OCI-LY7 (cell line): Measurements from ENCODE around the gene CDC42BPA. TPM values are rescaled to one million over a fixed set of nuclear protein-coding genes. Genes with fewer than 3 reads are reported as not detected.
A peak's percentile ranks its signal among the peaks of the same experiment; 100 is the strongest.
"Not testable (repeated sequence)": the region's sequence is repeated elsewhere in the genome, so short reads cannot be mapped to it uniquely, and the experiment has no call there.

Experiments used
- BruUV-seq: library from RNA; stranded (reverse); fragments of 400-500 nt; replicated peaks from 2 replicates; lab custom pipeline; 2021; lab: Mats Ljungman, UMichigan
- CTCF ChIA-PET: fragments of 300-600 bp; sonication (Branson Sonifier 250); formaldehyde crosslinking; loops from one replicate; lab custom pipeline; 2022; ENCODE audit warnings: antibody characterized with exemption; ENCODE audit not compliant: unreplicated experiment; lab: Charles Lee
- POLR2A ChIA-PET: fragments of 300-600 bp; sonication (Branson Sonifier 250); formaldehyde crosslinking; loops from one replicate; lab custom pipeline; 2022; ENCODE audit warnings: antibody characterized with exemption; lab: Charles Lee
- DNase-seq: peaks from one replicate; pipeline ENCODE4 v3.0.0-alpha.2; 2015; ENCODE audit warnings: low spot score
- H2AFZ ChIP-seq: fragments of 200-600 bp; sonication (generic), shearing (Covaris generic); 2 replicates; pipeline ENCODE4 v1.6.1; 2014; ENCODE audit warnings: mild to moderate bottlenecking, antibody characterized with exemption, low read length, moderate library complexity
- H3K27ac ChIP-seq: fragments of 200-600 bp; sonication (generic); 2 replicates; pipeline ENCODE4 v1.5.1; 2014; ENCODE audit warnings: mixed run types, low read depth, mild to moderate bottlenecking, moderate library complexity, low read length, inconsistent platforms; ENCODE audit not compliant: poor library complexity, severe bottlenecking
- H3K36me3 ChIP-seq: fragments of 200-600 bp; sonication (generic); 2 replicates; pipeline ENCODE4 v1.6.1; 2014; ENCODE audit warnings: mild to moderate bottlenecking, antibody characterized with exemption, low read length, moderate library complexity, mixed read lengths; ENCODE audit not compliant: insufficient read depth
- H3K4me1 ChIP-seq: fragments of 200-600 bp; sonication (generic); 2 replicates; pipeline ENCODE4 v1.5.1; 2014; ENCODE audit warnings: mild to moderate bottlenecking, low read length; ENCODE audit not compliant: insufficient read depth, poor library complexity, severe bottlenecking
- H3K4me2 ChIP-seq: fragments of 200-600 bp; sonication (generic); 2 replicates; pipeline ENCODE4 v1.6.1; 2014; ENCODE audit warnings: mild to moderate bottlenecking, low read length
- H3K4me3 ChIP-seq: fragments of 200-600 bp; sonication (generic); 2 replicates; pipeline ENCODE4 v1.5.1; 2014; ENCODE audit warnings: mild to moderate bottlenecking, low read depth, low read length; ENCODE audit not compliant: poor library complexity, severe bottlenecking
- H3K79me2 ChIP-seq: fragments of 200-600 bp; sonication (generic); 2 replicates; pipeline ENCODE4 v1.6.1; 2016; ENCODE audit warnings: low read depth, mild to moderate bottlenecking, low read length, moderate library complexity, mixed read lengths; ENCODE audit not compliant: insufficient read depth
- H3K9me2 ChIP-seq: fragments of 200-600 bp; sonication (generic); 2 replicates; pipeline ENCODE4 v1.6.1; 2016; ENCODE audit warnings: mild to moderate bottlenecking, low read length, mixed read lengths; ENCODE audit not compliant: insufficient read depth
- H3K9me3 ChIP-seq: fragments of 200-600 bp; sonication (generic); 2 replicates; pipeline ENCODE4 v1.6.1; 2014; ENCODE audit warnings: mild to moderate bottlenecking, mixed run types, low read length, mixed read lengths
- H4K20me1 ChIP-seq: fragments of 200-600 bp; sonication (generic); 2 replicates; pipeline ENCODE4 v1.6.1; 2014; ENCODE audit warnings: mild to moderate bottlenecking, antibody characterized with exemption, low read length, moderate library complexity, mixed read lengths; ENCODE audit not compliant: insufficient read depth
- CTCF ChIP-seq: fragments of 200-600 bp; sonication (generic); conservative IDR thresholded peaks from 2 replicates; pipeline ENCODE4 v1.5.1; 2014; ENCODE audit warnings: mild to moderate bottlenecking, antibody characterized with exemption, low read length, moderate library complexity, mixed read lengths
- EZH2phosphoT487 ChIP-seq: fragments of 200-600 bp; sonication (generic); IDR thresholded peaks from 2 replicates; pipeline ENCODE4 v1.6.1; 2018; ENCODE audit warnings: low read depth, borderline replicate concordance, mild to moderate bottlenecking, mixed run types, antibody characterized with exemption, low read length, moderate library complexity, mixed read lengths
- intact Hi-C: fragments of 100-400 bp; cut with micrococcal nuclease; formaldehyde crosslinking; loops from one replicate; pipeline ENCODE4 v1.10.0; 2022; ENCODE audit not compliant: unreplicated experiment
- total RNA-seq, 2 experiments: library from RNA; depleted of rRNA in 1 of 2; stranded (reverse); fragments of >200 nt in 1 of 2; shearing (Covaris generic) in 1 of 2; gene quantifications; 2 replicates each; pipeline ENCODE4 v1.2.3, GENCODE V29; 2014 to 2022

Gene CDC42BPA
- total RNA-seq, 2 experiments from 2014 or later = not detected

DNA sequence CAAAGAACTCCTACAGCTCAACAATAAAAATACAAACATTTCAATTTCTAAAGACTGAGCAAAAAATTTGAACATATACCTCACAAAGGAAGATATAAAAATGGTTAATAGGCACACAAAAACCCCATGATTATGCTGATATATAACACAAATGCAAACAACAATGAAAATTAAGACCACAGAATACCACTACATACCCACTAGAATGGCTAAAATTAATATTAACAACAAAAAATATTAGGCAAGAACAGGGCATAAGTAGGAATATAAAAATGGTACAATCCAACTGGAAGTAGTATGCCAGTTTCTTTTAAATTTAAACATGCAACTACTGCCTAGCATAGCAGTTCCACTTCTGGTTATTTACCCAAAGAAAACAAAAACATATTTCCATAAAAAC lies 77.3 kb downstream of the CDC42BPA start:
- Histone ChIP-seq H3K9me3 (no peaks in the 10 kb centered on the region), H3K36me3 (no peaks in the 10 kb centered on the region), H4K20me1 (no peaks in the 10 kb centered on the region), H3K4me2 (no peak overlapping the region), H3K4me3 (no peak overlapping the region), H2AFZ (no peak overlapping the region), H3K9me2 (no peaks in the 10 kb centered on the region), H3K4me1 (no peaks in the 10 kb centered on the region), H3K79me2 (no peaks in the 10 kb centered on the region), H3K27ac (no peak overlapping the region)
- POLR2A ChIA-PET = no interaction called here
- BruUV-seq = no TSS peak
- intact Hi-C loops = no loop called here
- DNase-seq = no peak
- TF ChIP-seq CTCF = no peak
- no peak for TF ChIP-seq EZH2phosphoT487
- CTCF ChIA-PET = no interaction called here

GRCh38 chr1:227234998-227235405 lies 83.3 kb downstream of the CDC42BPA start:
- ChIA-PET CTCF (no interaction called here), POLR2A (no interaction called here)
- Histone ChIP-seq H4K20me1 (no peaks in the 10 kb centered on the region), H3K9me2 (no peaks in the 10 kb centered on the region), H2AFZ (no peak overlapping the region), H3K36me3 (no peaks in the 10 kb centered on the region), H3K79me2 (no peaks in the 10 kb centered on the region), H3K9me3 (no peaks in the 10 kb centered on the region), H3K4me1 (no peaks in the 10 kb centered on the region), H3K4me2 (no peak overlapping the region), H3K4me3 (no peak overlapping the region), H3K27ac (no peak overlapping the region)
- intact Hi-C loops = loop anchor here (10.0 kb wide), 1 partner anchor 600 kb away; no protein-coding TSS in a partner anchor
- BruUV-seq = no TSS peak
- TF ChIP-seq CTCF = peak; percentile 77
- TF ChIP-seq EZH2phosphoT487 = no peak
- DNase-seq = peak; percentile 53

- H4K20me1 ChIP-seq, H3K79me2 ChIP-seq, H2AFZ ChIP-seq, H3K9me3 ChIP-seq, H3K9me2 ChIP-seq, POLR2A ChIA-PET, DNase-seq, H3K4me3 ChIP-seq, H3K36me3 ChIP-seq, H3K4me1 ChIP-seq, CTCF ChIA-PET, H3K27ac ChIP-seq, H3K4me2 ChIP-seq, BruUV-seq: not testable (repeated sequence)
- intact Hi-C loops = loop anchor here (10.0 kb wide), 1 partner anchor 596 kb away; no protein-coding TSS in a partner anchor
Observed at GRCh38 chr1:227231128-227231527, 87.2 kb downstream of the CDC42BPA start.
